SU-DHL-6 (cell line): ENCODE measurements around the gene LAMA2.

ENCODE experiments used
- H2AFZ ChIP-seq: fragments of 200-600 bp; sonication (generic); 2 replicates; pipeline ENCODE4 v1.6.1; 2014; ENCODE audit warnings: low read depth, mild to moderate bottlenecking, moderate library complexity, mixed read lengths, antibody characterized with exemption, low read length; ENCODE audit not compliant: severe bottlenecking
- H3F3A ChIP-seq: fragments of 200-600 bp; shearing (Covaris generic); 2 replicates; pipeline ENCODE4 v1.6.0; 2016; ENCODE audit warnings: antibody characterized with exemption, mild to moderate bottlenecking; ENCODE audit not compliant: insufficient read depth
- H3K27ac ChIP-seq: fragments of 200-600 bp; sonication (generic); 2 replicates; pipeline ENCODE4 v1.5.1; 2016; ENCODE audit warnings: low read depth, mild to moderate bottlenecking, low read length, moderate library complexity, mixed read lengths
- H3K27me3 ChIP-seq: fragments of 200-600 bp; sonication (generic), shearing (Covaris generic); 2 replicates; pipeline ENCODE4 v1.6.0; 2014; ENCODE audit warnings: mild to moderate bottlenecking, low read length
- H3K36me3 ChIP-seq: fragments of 200-600 bp; sonication (generic); 2 replicates; pipeline ENCODE4 v1.6.1; 2014; ENCODE audit warnings: mild to moderate bottlenecking, low read length, mixed read lengths
- H3K4me2 ChIP-seq: fragments of 300-600, 200-600 bp; shearing (Covaris generic), sonication (generic); 2 replicates; pipeline ENCODE4 v1.6.0; 2014; ENCODE audit warnings: low read length, low read depth, mild to moderate bottlenecking; ENCODE audit not compliant: poor library complexity, severe bottlenecking
- H3K4me3 ChIP-seq: fragments of 200-600 bp; sonication (generic); 2 replicates; pipeline ENCODE4 v1.5.1; 2014; ENCODE audit warnings: antibody characterized with exemption, low read length, mild to moderate bottlenecking, mixed read lengths; ENCODE audit not compliant: insufficient read depth, poor library complexity, severe bottlenecking
- H3K79me2 ChIP-seq: fragments of 200-600 bp; sonication (generic); 2 replicates; pipeline ENCODE4 v1.6.1; 2014; ENCODE audit warnings: mild to moderate bottlenecking, low read length, moderate library complexity; ENCODE audit not compliant: insufficient read depth
- H3K9ac ChIP-seq: fragments of 200-600 bp; sonication (generic); 2 replicates; pipeline ENCODE4 v1.7.0; 2014; ENCODE audit warnings: mild to moderate bottlenecking, low read length
- H3K9me2 ChIP-seq: fragments of 200-600 bp; sonication (generic); replicated peaks from 2 replicates; pipeline ENCODE4 v1.6.1; 2014; ENCODE audit warnings: low read length; ENCODE audit not compliant: insufficient read depth
- H3K9me3 ChIP-seq: fragments of 200-600 bp; sonication (generic); 2 replicates; pipeline ENCODE4 v1.6.1; 2014; ENCODE audit warnings: low read length, mixed read lengths; ENCODE audit not compliant: insufficient read depth
- H4K20me1 ChIP-seq: fragments of 200-600 bp; sonication (generic); 2 replicates; pipeline ENCODE4 v1.6.1; 2014; ENCODE audit warnings: low read depth, mild to moderate bottlenecking, antibody characterized with exemption, low read length, moderate library complexity, mixed read lengths
- CTCF ChIP-seq: fragments of 200-600 bp; sonication (generic); IDR thresholded peaks from one replicate; pipeline ENCODE4 v1.5.1; 2017; ENCODE audit warnings: antibody characterized with exemption, mild to moderate bottlenecking, low read length, moderate library complexity; ENCODE audit not compliant: insufficient read depth, poor library complexity, severe bottlenecking
- EZH2phosphoT487 ChIP-seq: fragments of 200-600 bp; sonication (generic), shearing (Covaris generic); conservative IDR thresholded peaks from 2 replicates; pipeline ENCODE4 v1.6.1; 2018; ENCODE audit warnings: mild to moderate bottlenecking, antibody characterized with exemption, low read length, moderate library complexity, mixed read lengths

LAMA2 gene

GRCh38 chr6:129331450-129332138 lies 448.7 kb downstream of the LAMA2 start:
- H3K36me3 ChIP-seq, result no peaks in the 10 kb centered on the region
- H3F3A ChIP-seq, result no peaks in the 10 kb centered on the region
- no peak overlapping the region for H3K9ac ChIP-seq
- TF ChIP-seq CTCF (no peak), EZH2phosphoT487 (no peak)
- no peak overlapping the region for H2AFZ ChIP-seq
- no peak overlapping the region for H3K4me3 ChIP-seq
- H3K27ac ChIP-seq, result no peak overlapping the region
- no peaks in the 10 kb centered on the region for H3K9me3 ChIP-seq
- H4K20me1 ChIP-seq, result no peaks in the 10 kb centered on the region
- no peaks in the 10 kb centered on the region for H3K79me2 ChIP-seq
- no peaks in the 10 kb centered on the region for H3K9me2 ChIP-seq
- H3K27me3 ChIP-seq, result no peaks in the 10 kb centered on the region
- H3K4me2 ChIP-seq, result no peak overlapping the region

- Histone ChIP-seq H3K36me3 (no peaks in the 10 kb centered on the region), H3F3A (no peaks in the 10 kb centered on the region), H3K79me2 (no peaks in the 10 kb centered on the region), H3K9me3 (no peaks in the 10 kb centered on the region), H4K20me1 (no peaks in the 10 kb centered on the region), H3K27me3 (no peaks in the 10 kb centered on the region), H2AFZ (no peak overlapping the region), H3K4me2 (no peak overlapping the region), H3K27ac (no peak overlapping the region), H3K9me2 (no peaks in the 10 kb centered on the region), H3K9ac (no peak overlapping the region), H3K4me3 (no peak overlapping the region)
- TF ChIP-seq CTCF (no peak), EZH2phosphoT487 (no peak)
Measured at GRCh38 chr6:129335792-129336191, 452.9 kb downstream of the LAMA2 start.

GRCh38 chr6:129338683-129339082 lies 455.7 kb downstream of the LAMA2 start:
- H3F3A ChIP-seq, result no peaks in the 10 kb centered on the region
- no peaks in the 10 kb centered on the region for H3K27me3 ChIP-seq
- H3K36me3 ChIP-seq, result no peaks in the 10 kb centered on the region
- TF ChIP-seq CTCF (no peak), EZH2phosphoT487 (no peak)
- no peaks in the 10 kb centered on the region for H3K79me2 ChIP-seq
- H3K4me2 ChIP-seq, result no peak overlapping the region
- H3K9me3 ChIP-seq, result no peaks in the 10 kb centered on the region
- H2AFZ ChIP-seq, result no peak overlapping the region
- no peak overlapping the region for H3K27ac ChIP-seq
- no peaks in the 10 kb centered on the region for H3K9me2 ChIP-seq
- no peak overlapping the region for H3K4me3 ChIP-seq
- H3K9ac ChIP-seq, result no peak overlapping the region
- H4K20me1 ChIP-seq, result no peaks in the 10 kb centered on the region

- H3K27ac ChIP-seq, result no peak overlapping the region
- no peaks in the 10 kb centered on the region for H3K9me2 ChIP-seq
- H3K4me2 ChIP-seq, result no peak overlapping the region
- H3K79me2 ChIP-seq, result no peaks in the 10 kb centered on the region
- no peak overlapping the region for H3K9ac ChIP-seq
- H2AFZ ChIP-seq, result no peak overlapping the region
- no peaks in the 10 kb centered on the region for H3K36me3 ChIP-seq
- no peaks in the 10 kb centered on the region for H3K9me3 ChIP-seq
- no peaks in the 10 kb centered on the region for H3F3A ChIP-seq
- no peaks in the 10 kb centered on the region for H3K27me3 ChIP-seq
- TF ChIP-seq EZH2phosphoT487 (no peak), CTCF (no peak)
- H3K4me3 ChIP-seq, result no peak overlapping the region
- H4K20me1 ChIP-seq, result no peaks in the 10 kb centered on the region
Measured at GRCh38 chr6:129340983-129341382, 458.0 kb downstream of the LAMA2 start.
